Measurements from ENCODE around the gene C1orf50.

Gene C1orf50

GRCh38 chr1:42741706-42742105 is 25.3 kb upstream of the C1orf50 start:
- H3K27me3 ChIP-seq (ENCODE audit: low read depth, low read length), result no peaks in the 10 kb centered on the region
- no peaks in the 10 kb centered on the region for H3K4me1 ChIP-seq (ENCODE audit: control insufficient read depth in 1 of 2, insufficient read depth in 2 of 2, low read length in 2 of 2)
- H3K36me3 ChIP-seq (ENCODE audit: control insufficient read depth in 1 of 2, insufficient read depth in 2 of 2, low read length in 2 of 2), result peaks cover 11 to 12% of the 10 kb centered on the region in 2 donors
- H3K27ac ChIP-seq (ENCODE audit: low read length), result no peak overlapping the region
- H3K9me3 ChIP-seq (ENCODE audit: control insufficient read depth in 1 of 2, low read length in 2 of 2), result no peaks in the 10 kb centered on the region
- no peak overlapping the region for H3K4me3 ChIP-seq (ENCODE audit: low read depth in 1 of 2, low read length in 2 of 2)

- no peak overlapping the region for H3K27ac ChIP-seq (ENCODE audit: low read length)
- no peaks in the 10 kb centered on the region for H3K9me3 ChIP-seq (ENCODE audit: control insufficient read depth in 1 of 2, low read length in 2 of 2)
- no peak overlapping the region for H3K4me3 ChIP-seq (ENCODE audit: low read depth in 1 of 2, low read length in 2 of 2)
- no peaks in the 10 kb centered on the region for H3K4me1 ChIP-seq (ENCODE audit: control insufficient read depth in 1 of 2, insufficient read depth in 2 of 2, low read length in 2 of 2)
- H3K27me3 ChIP-seq (ENCODE audit: low read depth, low read length), result no peaks in the 10 kb centered on the region
- H3K36me3 ChIP-seq (ENCODE audit: control insufficient read depth in 1 of 2, insufficient read depth in 2 of 2, low read length in 2 of 2), result peaks cover 15% of the 10 kb centered on the region in 2 donors
These were observed 24.9 kb upstream of the C1orf50 start for GRCh38 chr1:42742141-42742540.

GRCh38 chr1:42742617-42743316 is 24.3 kb upstream of the C1orf50 start:
- peaks cover 16 to 21% of the 10 kb centered on the region in 2 donors for H3K36me3 ChIP-seq (ENCODE audit: control insufficient read depth in 1 of 2, insufficient read depth in 2 of 2, low read length in 2 of 2)
- H3K27me3 ChIP-seq (ENCODE audit: low read depth, low read length), result no peaks in the 10 kb centered on the region
- no peak overlapping the region for H3K27ac ChIP-seq (ENCODE audit: low read length)
- no peak overlapping the region for H3K4me3 ChIP-seq (ENCODE audit: low read depth in 1 of 2, low read length in 2 of 2)
- H3K4me1 ChIP-seq (ENCODE audit: control insufficient read depth in 1 of 2, insufficient read depth in 2 of 2, low read length in 2 of 2), result no peaks in the 10 kb centered on the region
- no peaks in the 10 kb centered on the region for H3K9me3 ChIP-seq (ENCODE audit: control insufficient read depth in 1 of 2, low read length in 2 of 2)

GRCh38 chr1:42743317-42744147 is 23.5 kb upstream of the C1orf50 start:
- no peaks in the 10 kb centered on the region for H3K27me3 ChIP-seq (ENCODE audit: low read depth, low read length)
- H3K36me3 ChIP-seq (ENCODE audit: control insufficient read depth in 1 of 2, insufficient read depth in 2 of 2, low read length in 2 of 2), result peaks cover 24 to 29% of the 10 kb centered on the region in 2 donors
- no peaks in the 10 kb centered on the region for H3K9me3 ChIP-seq (ENCODE audit: control insufficient read depth in 1 of 2, low read length in 2 of 2)
- no peaks in the 10 kb centered on the region for H3K4me1 ChIP-seq (ENCODE audit: control insufficient read depth in 1 of 2, insufficient read depth in 2 of 2, low read length in 2 of 2)
- no peak overlapping the region for H3K4me3 ChIP-seq (ENCODE audit: low read depth in 1 of 2, low read length in 2 of 2)
- no peak overlapping the region for H3K27ac ChIP-seq (ENCODE audit: low read length)

DNA sequence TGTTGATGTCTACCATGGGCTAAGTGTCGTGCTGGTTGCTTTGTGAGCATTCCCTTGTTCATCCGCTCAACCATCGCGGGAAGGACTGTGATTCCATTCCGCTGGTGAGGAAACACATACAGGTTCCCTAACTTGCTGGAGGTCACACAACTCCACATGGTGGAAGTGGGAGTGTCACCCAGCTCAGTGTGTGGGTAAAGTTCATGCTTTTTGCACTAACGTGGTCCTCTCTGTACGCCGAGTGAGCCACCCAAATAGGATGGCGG is 23.0 kb upstream of the C1orf50 start:
- peaks cover 26 to 34% of the 10 kb centered on the region in 2 donors for H3K36me3 ChIP-seq (ENCODE audit: control insufficient read depth in 1 of 2, insufficient read depth in 2 of 2, low read length in 2 of 2)
- no peaks in the 10 kb centered on the region for H3K9me3 ChIP-seq (ENCODE audit: control insufficient read depth in 1 of 2, low read length in 2 of 2)
- H3K4me3 ChIP-seq (ENCODE audit: low read depth in 1 of 2, low read length in 2 of 2), result no peak overlapping the region
- H3K4me1 ChIP-seq (ENCODE audit: control insufficient read depth in 1 of 2, insufficient read depth in 2 of 2, low read length in 2 of 2), result no peaks in the 10 kb centered on the region
- no peak overlapping the region for H3K27ac ChIP-seq (ENCODE audit: low read length)
- no peaks in the 10 kb centered on the region for H3K27me3 ChIP-seq (ENCODE audit: low read depth, low read length)

- no peak overlapping the region for H3K4me3 ChIP-seq (ENCODE audit: low read depth in 1 of 2, low read length in 2 of 2)
- H3K36me3 ChIP-seq (ENCODE audit: control insufficient read depth in 1 of 2, insufficient read depth in 2 of 2, low read length in 2 of 2), result peaks cover 38 to 47% of the 10 kb centered on the region in 2 donors
- H3K27me3 ChIP-seq (ENCODE audit: low read depth, low read length), result no peaks in the 10 kb centered on the region
These were observed 21.2 kb upstream of the C1orf50 start for GRCh38 chr1:42745851-42746250.

GRCh38 chr1:42746436-42747105 is 20.5 kb upstream of the C1orf50 start:
- Histone ChIP-seq H3K36me3 (ENCODE audit: control insufficient read depth in 1 of 2, insufficient read depth in 2 of 2, low read length in 2 of 2) (peaks cover 38 to 49% of the 10 kb centered on the region in 2 donors), H3K4me1 (ENCODE audit: control insufficient read depth in 1 of 2, insufficient read depth in 2 of 2, low read length in 2 of 2) (no peaks in the 10 kb centered on the region), H3K27ac (ENCODE audit: low read length) (no peak overlapping the region), H3K27me3 (ENCODE audit: low read depth, low read length) (no peaks in the 10 kb centered on the region), H3K9me3 (ENCODE audit: control insufficient read depth in 1 of 2, low read length in 2 of 2) (no peaks in the 10 kb centered on the region), H3K4me3 (ENCODE audit: low read depth in 1 of 2, low read length in 2 of 2) (no peak overlapping the region)

More at GRCh38 chr1:42745851-42746250, 21.2 kb upstream of the C1orf50 start:
- Histone ChIP-seq H3K9me3 (ENCODE audit: control insufficient read depth in 1 of 2, low read length in 2 of 2) (no peaks in the 10 kb centered on the region), H3K4me1 (ENCODE audit: control insufficient read depth in 1 of 2, insufficient read depth in 2 of 2, low read length in 2 of 2) (no peaks in the 10 kb centered on the region), H3K27ac (ENCODE audit: low read length) (no peak overlapping the region)

- peaks cover 43 to 54% of the 10 kb centered on the region in 2 donors for H3K36me3 ChIP-seq (ENCODE audit: control insufficient read depth in 1 of 2, insufficient read depth in 2 of 2, low read length in 2 of 2)
- no peak overlapping the region for H3K4me3 ChIP-seq (ENCODE audit: low read depth in 1 of 2, low read length in 2 of 2)
- H3K27me3 ChIP-seq (ENCODE audit: low read depth, low read length), result no peaks in the 10 kb centered on the region
- H3K4me1 ChIP-seq (ENCODE audit: control insufficient read depth in 1 of 2, insufficient read depth in 2 of 2, low read length in 2 of 2), result no peaks in the 10 kb centered on the region
- H3K27ac ChIP-seq (ENCODE audit: low read length), result no peak overlapping the region
- no peaks in the 10 kb centered on the region for H3K9me3 ChIP-seq (ENCODE audit: control insufficient read depth in 1 of 2, low read length in 2 of 2)
These were observed 19.9 kb upstream of the C1orf50 start for GRCh38 chr1:42747125-42747524.

DNA sequence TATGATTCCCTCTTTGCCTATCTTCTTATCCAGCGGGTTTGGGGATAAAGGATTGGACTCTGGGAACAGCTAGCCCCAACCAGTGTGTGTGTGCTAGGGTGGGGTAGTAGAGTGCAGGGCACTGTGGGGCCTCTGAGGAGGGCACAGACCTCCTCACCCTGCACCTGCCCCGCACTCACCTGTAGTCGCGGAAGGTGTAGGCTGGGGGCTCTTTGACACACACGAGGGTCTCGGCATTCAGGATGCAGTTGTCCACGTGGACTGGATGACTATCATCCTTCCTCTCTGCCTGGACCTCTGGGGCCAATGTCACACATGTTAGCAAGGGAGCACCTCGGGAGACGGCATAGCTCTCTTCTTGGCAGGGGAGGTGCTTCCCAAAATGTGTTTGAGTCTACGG is 19.0 kb upstream of the C1orf50 start:
- no peaks in the 10 kb centered on the region for H3K4me1 ChIP-seq (ENCODE audit: control insufficient read depth in 1 of 2, insufficient read depth in 2 of 2, low read length in 2 of 2)
- no peak overlapping the region for H3K27ac ChIP-seq (ENCODE audit: low read length)
- H3K4me3 ChIP-seq (ENCODE audit: low read depth in 1 of 2, low read length in 2 of 2), result no peak overlapping the region
- H3K9me3 ChIP-seq (ENCODE audit: control insufficient read depth in 1 of 2, low read length in 2 of 2), result no peaks in the 10 kb centered on the region
- no peaks in the 10 kb centered on the region for H3K27me3 ChIP-seq (ENCODE audit: low read depth, low read length)
- peaks cover 51 to 63% of the 10 kb centered on the region in 2 donors for H3K36me3 ChIP-seq (ENCODE audit: control insufficient read depth in 1 of 2, insufficient read depth in 2 of 2, low read length in 2 of 2)

DNA sequence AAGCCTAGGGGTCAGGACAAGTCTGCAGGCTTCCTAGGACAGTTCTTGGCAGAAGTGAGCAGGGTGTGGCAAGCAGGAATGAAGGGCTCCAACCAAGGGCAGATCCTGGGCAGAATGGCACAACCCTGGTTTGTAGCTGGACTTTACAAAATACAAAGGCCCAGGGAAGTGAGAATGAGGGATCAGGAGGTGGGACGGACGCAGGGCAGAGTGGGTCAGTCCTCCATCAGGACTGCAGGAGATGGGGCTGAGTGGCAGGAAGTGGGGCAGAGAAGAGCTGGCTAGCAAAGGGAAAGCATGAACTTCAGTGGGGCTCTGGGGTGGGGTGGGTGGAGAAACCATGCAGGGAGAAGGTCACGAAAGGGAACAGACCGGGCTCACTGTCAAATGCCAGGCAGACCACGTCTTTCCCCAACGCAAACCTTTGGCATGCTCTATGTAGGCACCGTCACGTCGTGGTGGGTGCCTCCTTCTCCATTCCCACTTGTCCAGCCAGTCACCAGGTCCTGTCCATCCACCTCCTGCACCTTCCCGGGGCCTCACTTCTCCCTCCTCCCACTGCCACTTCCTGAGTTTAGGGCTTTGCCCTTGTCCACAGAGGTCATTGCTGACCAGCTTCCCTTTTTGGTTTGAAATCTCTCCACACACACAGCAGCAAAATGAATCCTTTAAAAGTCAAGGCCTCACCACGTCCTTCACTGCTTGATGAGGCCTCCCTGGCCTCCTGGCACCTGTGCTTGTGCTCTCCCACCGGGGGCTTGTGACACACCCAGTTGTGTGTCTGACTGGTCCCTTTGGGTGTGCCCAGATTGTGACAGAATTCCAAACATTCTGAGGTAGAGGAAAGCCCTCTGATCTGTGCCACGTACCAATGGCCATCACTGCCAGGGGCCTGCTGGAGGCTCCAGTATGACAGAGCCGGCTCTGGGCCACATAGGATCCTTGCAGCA is 18.3 kb upstream of the C1orf50 start:
- peaks cover 51 to 70% of the 10 kb centered on the region in 2 donors for H3K36me3 ChIP-seq (ENCODE audit: control insufficient read depth in 1 of 2, insufficient read depth in 2 of 2, low read length in 2 of 2)
- H3K4me3 ChIP-seq (ENCODE audit: low read depth in 1 of 2, low read length in 2 of 2), result no peak overlapping the region
- no peaks in the 10 kb centered on the region for H3K9me3 ChIP-seq (ENCODE audit: control insufficient read depth in 1 of 2, low read length in 2 of 2)
- no peaks in the 10 kb centered on the region for H3K27me3 ChIP-seq (ENCODE audit: low read depth, low read length)
- H3K27ac ChIP-seq (ENCODE audit: low read length), result no peak overlapping the region
- H3K4me1 ChIP-seq (ENCODE audit: control insufficient read depth in 1 of 2, insufficient read depth in 2 of 2, low read length in 2 of 2), result no peaks in the 10 kb centered on the region

All from muscle layer of duodenum (tissue), 2 donors.